Measurements from ENCODE around the gene PLA2R1.

- TF ChIP-seq POLR2A (IDR thresholded peaks at IDR 0.05) (no peak), CTCF (IDR thresholded peaks at IDR 0.05) (no peak)
These were observed 882 bp downstream of the PLA2R1 start for GRCh38 chr2:160061533-160061932.

Measured in thyroid gland (tissue), 4 donors.